GM21390 (cell line): ENCODE data around the gene SLIT3.

Source experiments
- ATAC-seq: cut with Tn5 transposase; IDR thresholded peaks from one replicate; pipeline ENCODE4 v1.9.1; 2021; ENCODE audit not compliant: unreplicated experiment

SLIT3 gene

GRCh38 chr5:168788786-168789185, 512.2 kb downstream of the SLIT3 start:
- no peak for ATAC-seq

GRCh38 chr5:168788107-168788506, 512.8 kb downstream of the SLIT3 start:
- no peak for ATAC-seq

- no peak for ATAC-seq
Observed at GRCh38 chr5:168786147-168786546, 514.8 kb downstream of the SLIT3 start.

GRCh38 chr5:168784454-168784853, 516.5 kb downstream of the SLIT3 start:
- no peak for ATAC-seq

- ATAC-seq = no peak
Observed at GRCh38 chr5:168781941-168782571, 518.9 kb downstream of the SLIT3 start.

- no peak for ATAC-seq
Observed at GRCh38 chr5:168780888-168781287, 520.1 kb downstream of the SLIT3 start.

- ATAC-seq = no peak
Observed at GRCh38 chr5:168779333-168779732, 521.6 kb downstream of the SLIT3 start.

- ATAC-seq = no peak
Observed at GRCh38 chr5:168778536-168778935, 522.4 kb downstream of the SLIT3 start.

GRCh38 chr5:168777651-168778050, 523.3 kb downstream of the SLIT3 start:
- no peak for ATAC-seq

- no peak for ATAC-seq
Observed at GRCh38 chr5:168776070-168776469, 524.9 kb downstream of the SLIT3 start.

GRCh38 chr5:168773226-168773625, 527.7 kb downstream of the SLIT3 start:
- ATAC-seq = no peak

- no peak for ATAC-seq
Observed at GRCh38 chr5:168772316-168772961, 528.5 kb downstream of the SLIT3 start.

GRCh38 chr5:168771678-168772077, 529.3 kb downstream of the SLIT3 start:
- ATAC-seq = no peak

- ATAC-seq = no peak
Observed at GRCh38 chr5:168770996-168771395, 529.9 kb downstream of the SLIT3 start.

GRCh38 chr5:168770036-168770498, 530.9 kb downstream of the SLIT3 start:
- ATAC-seq = no peak

GRCh38 chr5:168768172-168768571, 532.8 kb downstream of the SLIT3 start:
- ATAC-seq = no peak

GRCh38 chr5:168766426-168766700, 534.6 kb downstream of the SLIT3 start:
- no peak for ATAC-seq

- ATAC-seq = no peak
Observed at GRCh38 chr5:168765551-168766425, 535.2 kb downstream of the SLIT3 start.

GRCh38 chr5:168765086-168765550, 535.8 kb downstream of the SLIT3 start:
- no peak for ATAC-seq

GRCh38 chr5:168756453-168757391, 544.2 kb downstream of the SLIT3 start:
- no peak for ATAC-seq
